GM04504 (cell line): ENCODE results near the gene RASGEF1C.

Source experiments
- DNase-seq: peaks from one replicate; pipeline ENCODE4 v3.0.0-alpha.2; 2012; ENCODE audit warnings: low read depth

Gene RASGEF1C

DNA sequence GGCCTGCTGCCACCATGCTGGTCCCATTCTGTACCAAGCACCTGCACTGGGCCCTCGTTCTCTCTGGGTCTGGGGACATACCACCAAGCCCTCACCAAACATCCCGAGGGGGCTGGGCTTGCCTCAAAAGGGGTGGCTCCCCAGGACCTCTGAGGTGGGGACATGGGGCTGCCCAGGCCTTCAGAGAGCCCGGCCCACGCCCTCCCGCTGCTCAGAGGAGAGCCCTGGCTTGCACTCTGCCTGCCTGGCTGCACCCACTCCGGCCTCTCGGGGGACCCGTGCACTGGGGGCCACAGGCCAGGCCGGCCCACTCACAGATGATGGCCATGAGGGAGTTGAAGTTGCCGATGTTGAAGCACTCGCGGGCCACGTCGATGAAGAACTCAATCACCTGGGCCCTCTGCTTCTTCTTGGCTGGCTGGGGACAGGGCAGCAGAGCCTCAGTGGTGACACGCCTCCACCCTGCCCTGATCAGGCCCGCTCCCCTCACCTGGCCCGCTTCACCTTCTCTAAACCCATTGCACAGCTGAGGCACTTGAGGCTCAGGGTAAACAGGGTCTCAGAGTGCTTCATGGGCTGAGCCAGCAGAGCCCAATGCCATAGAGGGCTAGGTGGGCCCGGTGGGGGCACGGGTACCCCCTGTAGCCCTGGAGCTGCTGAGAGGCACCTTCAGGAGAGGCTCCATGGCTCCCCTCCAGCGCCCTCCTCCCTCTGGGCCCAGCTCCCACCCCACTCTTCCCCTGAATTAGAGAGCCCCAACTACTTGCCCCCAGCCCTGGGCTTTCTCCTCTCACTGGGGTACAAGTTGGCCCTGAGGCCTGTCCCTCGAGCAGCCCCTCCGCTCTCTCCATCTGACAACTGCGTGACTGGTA, 89.7 kb downstream of the RASGEF1C start:
- no peak for DNase-seq

DNA sequence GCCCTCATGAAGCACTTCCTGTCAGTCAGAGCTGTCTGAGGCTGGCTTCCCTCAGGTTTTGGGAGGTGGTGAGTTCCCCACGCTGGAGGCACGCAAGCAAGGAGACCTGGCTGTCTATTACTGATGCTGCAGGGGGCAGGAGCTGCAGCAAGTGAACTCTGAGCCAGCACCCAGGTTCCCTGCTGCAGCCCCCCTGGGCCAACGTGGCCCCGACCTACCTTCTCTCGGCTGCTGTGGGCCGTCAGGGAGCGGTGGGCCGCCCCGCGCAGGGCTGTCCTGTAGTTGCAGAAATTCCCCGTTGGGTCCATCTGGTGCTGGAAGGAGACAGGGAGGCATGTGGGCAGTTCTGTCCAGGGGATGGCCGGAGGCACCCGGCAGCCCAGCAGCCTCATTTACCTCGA, 90.6 kb downstream of the RASGEF1C start:
- DNase-seq = no peak

DNA sequence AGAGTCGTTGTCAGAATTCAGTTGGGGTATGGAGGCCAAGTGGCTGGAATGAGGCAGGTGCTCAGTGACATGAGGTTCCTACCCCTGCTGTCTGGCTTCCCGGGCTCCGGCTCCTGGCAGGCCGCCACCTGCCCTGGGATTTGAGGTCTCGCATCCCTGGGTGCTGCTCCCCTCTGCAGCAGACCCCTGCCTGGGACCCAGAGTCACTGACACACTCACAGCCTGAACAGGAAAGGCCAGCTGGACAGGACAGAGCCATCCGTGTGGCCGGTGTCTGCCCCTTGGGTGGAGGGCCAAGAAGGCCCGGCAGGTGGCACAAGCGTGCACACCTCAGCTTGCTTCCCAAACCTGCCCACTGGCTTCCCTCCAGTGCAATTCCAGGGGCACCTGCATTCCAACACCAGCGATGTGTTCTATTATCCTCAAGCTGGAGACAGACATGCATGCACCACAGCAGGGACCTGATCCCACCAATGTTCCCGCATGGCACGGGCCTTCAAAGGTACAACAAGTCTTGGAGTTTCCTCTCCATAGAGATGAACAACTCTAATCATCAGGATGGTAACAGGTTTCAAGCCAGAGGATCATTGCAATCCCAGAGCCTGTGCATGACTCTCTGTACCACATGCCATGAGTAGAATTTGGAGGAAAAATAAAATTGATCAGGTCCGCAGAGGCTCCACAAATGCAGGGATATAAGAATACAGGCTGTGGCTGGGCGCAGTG, 91.8 kb downstream of the RASGEF1C start:
- DNase-seq = no peak

DNA sequence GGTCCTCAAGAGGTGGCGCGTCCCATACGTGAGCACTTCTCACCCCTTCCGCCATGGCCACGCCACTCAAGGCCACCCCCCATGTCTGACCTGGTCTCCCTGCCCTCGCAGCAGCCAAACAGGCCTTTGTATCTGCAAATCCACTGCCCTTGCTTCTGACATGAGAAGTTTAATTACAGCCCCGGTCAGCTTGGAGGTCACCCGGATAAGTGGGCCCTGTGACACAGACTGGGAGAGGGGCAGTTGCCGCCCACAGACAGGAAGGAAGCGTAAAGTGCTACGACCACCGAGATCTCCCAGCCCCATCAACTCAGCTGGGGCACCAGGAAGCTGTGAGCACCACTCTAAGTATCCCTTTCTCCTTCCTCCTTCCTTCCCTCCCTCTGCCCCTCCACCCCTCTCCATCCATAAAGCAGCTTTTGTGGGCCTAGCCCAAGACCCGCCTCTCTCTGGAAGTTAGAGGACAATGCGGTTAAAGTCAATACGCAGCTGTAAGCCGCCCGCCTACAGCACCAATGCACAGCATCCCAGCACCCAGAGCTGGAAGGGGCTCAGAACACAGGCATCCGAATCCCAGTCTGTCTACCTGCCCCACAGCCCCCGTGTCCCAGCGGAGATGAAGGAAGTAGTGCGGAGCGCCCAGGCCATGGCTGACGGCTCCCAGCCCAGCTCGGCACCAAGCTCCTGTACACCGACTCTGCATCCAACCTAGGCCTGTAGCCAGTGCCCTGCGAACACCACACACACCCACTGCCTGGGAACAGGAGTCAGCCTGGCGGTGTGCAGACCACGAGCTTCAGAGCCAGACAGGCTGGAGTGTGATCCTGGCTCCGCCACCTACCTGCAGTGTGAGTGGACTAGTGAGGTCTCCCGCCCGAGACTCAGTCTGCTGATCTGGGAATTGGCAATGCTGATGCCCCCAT, 92.7 kb downstream of the RASGEF1C start:
- DNase-seq = no peak

DNA sequence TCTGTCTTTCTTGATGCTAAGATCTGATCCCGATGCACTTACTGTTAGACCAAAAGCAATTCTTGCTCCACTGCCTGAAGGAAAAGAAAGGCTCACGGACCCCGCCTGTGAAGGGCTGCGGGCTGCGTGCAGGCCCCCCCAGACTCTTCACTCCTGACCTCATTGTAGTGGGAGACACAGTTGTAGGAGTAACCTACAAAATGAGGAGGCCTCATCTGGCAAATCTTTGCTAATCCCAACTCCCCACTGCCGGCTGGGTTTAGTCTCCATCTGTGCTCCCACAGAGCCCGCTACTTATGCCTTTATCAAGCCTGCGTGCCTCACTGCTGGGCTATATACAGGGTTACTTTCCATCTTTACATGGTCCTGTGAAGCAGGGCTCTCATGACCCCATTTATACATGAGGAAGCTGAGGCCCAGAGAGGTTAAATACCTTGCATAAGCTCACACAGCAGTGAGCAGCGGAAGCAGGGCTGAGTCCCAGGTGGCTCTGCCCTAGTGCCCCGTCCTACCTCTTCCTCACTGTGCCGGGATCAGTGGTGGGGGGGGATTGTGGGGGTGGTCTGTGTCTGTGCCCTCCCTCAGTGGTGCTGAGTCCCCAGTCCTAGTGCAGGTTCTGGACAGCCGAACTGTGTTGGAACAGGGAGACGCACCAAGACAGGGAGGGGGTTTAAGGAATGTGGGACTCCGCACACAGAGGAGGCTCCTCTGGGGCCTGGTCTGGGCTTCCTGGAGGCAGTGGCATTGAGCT, 93.5 kb downstream of the RASGEF1C start:
- no peak for DNase-seq

DNA sequence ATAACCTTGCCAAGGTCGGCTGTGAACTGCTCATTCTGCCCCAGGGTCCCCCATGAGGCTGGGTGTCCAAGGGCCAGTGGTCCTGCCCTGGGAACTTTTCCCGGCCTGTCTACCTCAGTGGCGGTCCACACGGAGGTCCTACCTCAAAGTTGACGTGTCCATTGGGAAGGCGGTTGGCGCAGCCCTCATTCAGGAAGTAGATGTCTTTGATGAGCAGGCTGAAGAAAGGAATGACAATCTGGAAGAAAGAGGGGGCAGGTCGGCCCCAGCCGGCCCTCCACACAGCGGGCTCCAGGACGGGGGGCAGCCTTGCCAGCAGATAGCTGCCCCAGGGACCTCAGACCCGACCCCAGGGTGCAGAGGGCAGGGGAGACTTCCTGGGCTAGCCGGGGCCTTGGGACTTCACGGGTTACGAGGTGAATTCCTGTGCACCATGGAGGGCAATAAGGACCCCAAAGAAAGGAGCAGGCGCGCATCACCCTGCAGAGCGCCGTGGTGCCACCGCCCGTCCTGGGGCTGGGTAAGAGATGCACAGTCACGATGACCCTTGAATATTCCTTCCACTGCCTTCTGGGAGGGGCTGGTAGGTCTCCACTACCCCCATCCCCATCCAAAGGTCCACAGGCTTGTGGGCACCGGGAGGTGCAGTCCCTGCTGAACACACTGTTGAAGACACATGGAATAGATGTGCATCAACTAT, 94.6 kb downstream of the RASGEF1C start:
- no peak for DNase-seq

DNA sequence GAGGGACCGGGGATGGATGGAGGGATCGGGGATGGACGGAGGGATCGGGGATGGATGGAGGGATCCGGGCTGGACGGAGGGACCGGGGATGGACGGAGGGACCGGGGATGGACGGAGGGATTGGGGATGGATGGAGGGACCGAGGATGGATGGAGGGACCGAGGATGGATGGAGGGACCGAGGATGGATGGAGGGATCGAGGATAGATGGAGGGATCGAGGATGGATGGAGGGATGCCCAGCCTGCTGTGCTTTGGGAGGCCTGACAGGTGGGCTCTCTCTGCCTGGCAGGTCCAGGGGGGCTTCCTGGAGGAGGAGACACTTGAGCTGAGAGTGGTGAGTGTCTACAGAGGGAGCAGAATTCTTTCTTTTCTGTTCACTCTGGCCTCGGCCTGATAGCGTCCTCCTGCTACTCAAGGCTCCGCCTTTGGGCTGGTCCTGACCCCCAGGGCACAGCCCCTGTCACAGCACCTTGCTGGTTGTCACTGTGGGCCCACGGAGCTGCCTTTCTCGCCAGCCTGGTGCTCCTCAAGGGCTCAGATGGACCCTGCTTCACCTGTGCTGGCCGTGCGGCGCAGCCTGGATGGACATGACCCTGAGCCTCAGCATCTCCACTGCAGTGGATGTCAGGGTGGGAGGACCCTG, 95.2 kb downstream of the RASGEF1C start:
- no peak for DNase-seq

DNA sequence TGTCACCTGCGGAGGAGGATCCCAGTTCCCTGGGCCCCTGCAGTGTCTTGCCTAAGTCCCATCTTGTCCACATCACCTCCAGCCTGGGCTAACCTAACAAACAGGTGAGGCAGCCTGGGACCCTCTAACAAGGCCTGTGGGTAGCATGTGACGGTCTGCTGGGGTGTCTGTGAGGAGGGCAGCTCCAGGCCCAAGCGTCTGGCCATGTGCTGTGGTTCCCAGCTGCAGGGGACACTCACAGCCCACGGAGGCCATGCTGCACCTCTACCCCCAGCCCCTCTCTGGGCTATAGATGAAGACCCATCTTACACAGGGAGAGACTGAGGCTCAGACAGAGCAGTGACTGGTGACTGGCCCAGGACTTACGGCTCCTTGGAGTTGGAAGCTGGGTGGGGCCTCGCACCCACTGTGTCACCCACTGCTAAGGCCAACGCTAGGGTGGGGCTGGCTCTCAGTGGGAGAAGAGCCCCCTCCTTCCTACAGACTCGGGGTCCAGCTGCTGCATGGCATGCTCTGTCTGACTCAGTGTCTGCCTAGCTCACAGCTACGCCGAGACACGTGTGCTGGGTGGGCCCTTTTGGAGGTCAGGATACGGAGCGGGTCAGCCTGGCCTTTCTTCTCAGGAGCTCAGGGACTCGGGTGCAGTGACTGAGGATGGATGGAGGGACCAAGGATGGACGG, 96.7 kb downstream of the RASGEF1C start:
- no peak for DNase-seq

DNA sequence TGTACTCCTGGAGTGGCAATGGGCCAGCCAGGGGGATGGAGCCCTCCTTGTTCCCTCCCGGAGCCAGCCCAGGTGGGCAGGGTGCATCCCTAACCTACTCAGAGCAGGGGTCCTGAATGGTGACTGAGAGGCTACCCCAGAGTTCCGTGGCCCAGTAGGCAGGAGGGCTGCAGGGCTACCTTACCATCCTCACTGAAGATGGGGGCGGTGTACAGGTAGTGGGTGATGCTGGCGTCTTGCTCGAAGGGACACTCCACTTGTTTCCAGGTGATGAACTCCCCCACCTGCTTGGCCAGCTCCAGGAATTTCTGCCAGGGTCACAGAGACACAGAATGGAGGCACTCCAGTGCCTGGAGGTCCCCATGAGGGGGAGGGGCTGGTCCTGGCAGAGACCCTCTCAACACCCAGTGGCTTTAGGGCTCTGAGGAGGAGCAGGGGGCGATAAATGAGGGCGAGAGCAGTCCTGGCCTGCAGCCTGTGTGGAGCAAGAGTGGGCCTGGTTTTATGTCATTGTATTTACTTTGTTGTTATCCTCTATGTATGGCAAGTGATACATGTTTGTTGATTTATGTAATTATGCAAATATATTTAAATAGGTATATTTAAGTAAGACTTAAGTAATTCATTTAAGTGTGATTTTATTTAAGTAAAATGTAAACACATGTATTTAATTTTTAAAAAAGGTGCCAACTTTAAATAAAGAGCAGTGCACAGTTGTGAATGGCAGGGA, 97.6 kb downstream of the RASGEF1C start:
- no peak for DNase-seq

DNA sequence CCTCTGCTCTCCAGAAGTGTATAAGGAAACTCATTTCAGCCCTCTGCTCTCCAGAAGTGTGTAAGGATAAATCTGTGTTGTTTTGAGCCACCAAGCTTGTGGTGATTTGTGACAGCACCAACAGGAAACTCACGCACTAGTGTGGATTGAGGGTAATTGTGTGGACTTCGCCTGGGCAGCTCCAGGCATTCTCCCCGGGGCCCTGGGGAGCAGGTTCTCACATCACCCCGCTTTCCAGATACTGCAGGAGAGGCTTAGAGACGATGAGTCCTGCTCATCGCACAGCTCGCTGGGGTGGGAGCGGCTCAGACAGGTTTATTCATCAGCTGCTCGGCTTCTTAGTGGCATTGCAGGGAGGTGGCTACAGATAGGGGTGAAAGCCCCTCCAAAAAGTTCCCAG, 99.1 kb downstream of the RASGEF1C start:
- DNase-seq = no peak

DNA sequence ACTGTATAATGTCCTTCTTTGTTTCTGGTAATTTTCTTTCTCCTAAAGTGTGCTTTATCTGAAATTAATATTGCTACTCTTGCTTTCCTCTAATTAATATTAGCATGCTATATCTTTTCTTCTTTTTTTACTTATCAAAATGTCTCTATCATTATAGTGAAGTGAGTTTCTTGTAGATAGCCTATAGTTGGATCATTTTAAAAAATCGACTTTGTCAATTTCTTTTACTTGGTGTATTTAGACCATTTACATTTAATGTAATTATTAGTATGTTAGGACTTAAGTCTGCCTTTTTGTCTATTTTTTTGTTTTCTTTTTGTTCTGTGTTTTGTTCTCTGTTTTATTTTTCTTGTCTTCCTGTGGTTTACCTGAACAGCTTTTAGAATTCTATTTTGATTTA, 102.0 kb downstream of the RASGEF1C start:
- no peak for DNase-seq

DNA sequence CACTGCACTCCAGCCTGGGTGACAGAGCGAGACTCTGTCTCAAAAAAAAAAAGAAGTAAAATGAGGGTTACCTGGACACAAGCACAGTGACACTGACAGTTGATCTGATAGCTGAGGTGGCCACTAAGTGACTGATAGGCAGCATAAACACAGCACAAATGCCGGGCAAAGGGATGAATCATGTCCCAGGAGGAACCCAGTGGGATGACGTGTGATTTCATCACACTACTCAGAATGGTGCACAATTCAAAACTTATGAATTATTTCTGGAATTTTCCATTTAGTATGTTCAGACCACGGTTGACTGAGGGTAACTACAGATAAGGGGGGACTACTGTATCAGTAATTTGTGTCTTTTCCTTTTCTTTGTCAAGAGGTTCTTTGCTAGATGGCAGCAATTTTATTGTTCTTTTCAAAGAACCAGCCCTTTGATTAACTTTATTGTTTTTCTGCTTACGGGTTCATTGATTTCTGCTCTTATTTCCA, 103.1 kb downstream of the RASGEF1C start:
- no peak for DNase-seq

DNA sequence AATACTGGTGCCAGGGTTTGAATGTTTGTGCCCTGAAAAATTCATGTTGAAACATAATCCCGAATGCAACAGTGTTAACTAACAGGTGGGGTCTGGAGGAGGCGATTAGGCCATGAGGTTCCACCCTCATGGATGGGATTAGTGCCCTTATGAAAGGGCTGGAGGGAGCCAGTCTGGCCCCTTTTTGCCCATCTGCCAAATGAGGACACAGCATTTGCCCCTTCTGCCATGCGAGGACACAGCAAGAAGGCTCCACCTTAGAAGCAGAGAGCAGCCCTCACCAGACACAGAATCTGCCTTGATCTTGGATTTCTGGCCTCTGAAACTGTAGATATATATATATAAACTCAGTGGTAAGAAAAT, 104.9 kb downstream of the RASGEF1C start:
- DNase-seq = no peak

DNA sequence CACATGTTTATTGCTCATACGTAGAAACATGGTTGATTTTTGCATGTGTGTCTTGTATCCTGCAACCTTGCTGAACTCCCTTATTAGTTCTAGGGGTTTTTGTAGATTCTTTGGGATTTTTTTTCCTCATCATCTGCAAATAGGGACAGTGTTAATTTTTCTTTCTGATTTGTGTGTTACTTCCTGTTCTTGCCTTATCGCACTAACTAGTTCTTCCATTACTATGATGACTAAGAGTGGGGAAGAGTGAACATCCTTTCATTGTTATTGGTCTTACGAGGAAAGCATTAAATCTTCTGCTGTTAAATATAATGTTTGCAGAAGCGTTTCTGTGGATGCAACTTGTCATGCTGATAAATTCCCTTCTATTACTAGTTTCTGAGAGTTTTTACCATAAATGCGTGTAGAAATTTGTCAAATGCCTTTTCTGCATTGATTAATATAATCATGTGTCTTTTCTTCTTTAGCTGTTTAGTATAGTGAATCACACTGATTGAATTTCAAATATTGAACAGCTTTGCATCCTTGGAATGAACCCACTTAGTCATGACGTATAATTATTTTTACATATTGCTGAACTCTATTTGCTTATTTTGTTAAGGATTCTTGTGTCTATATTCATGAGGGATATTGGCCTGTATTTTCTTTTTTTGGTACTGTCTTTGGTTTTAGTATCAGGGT, 105.4 kb downstream of the RASGEF1C start:
- no peak for DNase-seq

DNA sequence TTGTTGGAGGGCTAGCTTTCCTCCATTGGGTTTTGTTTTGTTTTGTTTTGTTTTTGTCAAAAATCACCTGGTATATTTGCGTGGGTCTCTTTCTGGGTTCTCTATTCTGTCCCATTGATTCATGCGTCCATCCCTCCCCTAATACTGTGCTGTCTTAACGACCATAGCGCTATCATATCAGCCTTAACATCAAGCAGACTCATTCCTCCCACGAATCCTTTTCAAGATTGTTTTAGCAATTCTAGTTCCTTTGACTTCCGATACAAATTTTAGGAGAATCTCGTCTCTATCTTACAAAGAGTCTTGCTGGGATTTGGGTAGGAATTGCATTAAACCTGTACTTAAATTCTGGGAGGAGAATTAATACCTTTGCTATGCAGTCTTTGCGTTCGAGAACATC, 106.4 kb downstream of the RASGEF1C start:
- DNase-seq = no peak

DNA sequence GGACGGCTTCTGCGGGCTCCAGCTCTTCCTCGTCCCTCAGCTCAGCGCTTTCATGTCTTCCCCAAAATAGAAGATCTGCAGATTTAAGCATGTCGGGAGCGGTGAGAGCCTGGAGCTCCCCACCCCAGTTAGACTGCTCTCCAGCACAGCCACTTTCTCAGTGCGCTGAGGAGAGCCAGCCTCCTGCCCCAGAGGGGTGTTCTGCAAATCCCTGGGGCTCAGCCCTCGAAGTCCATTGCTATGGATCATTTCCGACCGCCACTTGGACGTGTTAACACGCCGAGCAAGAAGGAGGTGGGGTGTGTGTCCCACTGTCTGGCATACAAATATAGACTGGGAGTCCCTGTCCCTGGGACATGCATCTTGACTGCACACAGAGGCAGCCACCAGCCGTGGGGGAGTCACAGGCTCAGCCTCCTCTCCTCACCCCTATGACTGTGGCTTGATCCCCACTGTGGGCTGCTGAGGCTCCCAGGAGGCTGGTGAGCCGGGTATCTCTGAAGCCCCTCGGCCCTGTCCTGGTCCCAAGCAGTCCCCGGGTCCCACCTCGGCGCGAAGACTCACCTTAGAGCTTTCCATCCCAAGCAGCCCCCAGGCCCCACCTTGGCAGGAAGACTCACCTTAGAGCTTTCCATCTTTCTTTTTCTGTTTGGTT, 107.4 kb downstream of the RASGEF1C start:
- no peak for DNase-seq

DNA sequence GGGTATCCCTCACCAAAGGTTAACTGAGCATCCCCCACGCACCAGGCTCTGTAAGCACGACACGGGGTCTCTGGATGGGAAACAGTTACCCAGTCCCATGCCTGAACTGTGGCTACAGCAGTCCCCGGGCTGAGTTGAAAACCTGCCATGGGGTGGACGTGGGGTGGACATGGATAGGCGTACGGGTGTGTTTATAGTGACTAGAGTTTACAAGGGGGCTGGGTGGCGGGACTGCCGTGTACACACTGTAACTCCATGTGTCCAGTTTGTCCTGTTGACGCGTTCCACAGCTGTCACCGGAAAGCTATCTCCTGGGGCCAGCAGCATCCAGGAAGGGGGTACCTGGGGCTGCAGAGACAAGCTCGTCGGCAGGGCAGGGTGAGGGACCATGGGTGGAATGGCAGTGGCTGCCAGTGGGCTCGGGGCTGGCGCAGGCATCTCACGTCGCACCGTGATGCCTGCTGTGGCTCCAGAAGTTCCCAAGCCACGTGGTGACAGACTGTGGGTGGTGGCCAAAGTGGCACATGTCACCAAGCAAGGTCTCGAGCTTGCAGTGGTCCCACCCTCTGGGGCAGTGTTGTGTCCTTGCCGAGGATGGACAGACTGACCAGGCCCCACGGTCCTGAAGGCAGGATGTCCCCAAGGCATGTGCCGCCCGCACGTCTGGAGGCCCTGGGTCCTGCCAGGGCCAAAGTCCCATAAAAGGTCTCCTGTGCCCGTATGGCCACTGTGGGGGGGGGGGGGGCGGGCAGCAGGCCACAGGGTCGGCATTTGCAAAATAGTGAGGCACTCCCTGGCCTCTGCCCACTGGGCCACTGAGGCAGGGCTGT, 108.2 kb downstream of the RASGEF1C start:
- no peak for DNase-seq
